Left ventricle myocardium inferior (tissue), 1 donor: Measurements from ENCODE around the gene PRDM16. TPM values are rescaled to one million over a fixed set of nuclear protein-coding genes. Genes with fewer than 3 reads are reported as not detected.

Experiments used
- DNase-seq: peaks from one replicate; pipeline ENCODE4 v3.0.0-alpha.2; 2020
- H3K27ac ChIP-seq: fragments of 200-600 bp; replicated peaks from 2 replicates; pipeline ENCODE4 v1.8.0; 2021
- H3K27me3 ChIP-seq: fragments of 200-600 bp; 2 replicates; pipeline ENCODE4 v1.8.0; 2021; ENCODE audit warnings: low read depth
- H3K36me3 ChIP-seq: fragments of 200-600 bp; 2 replicates; pipeline ENCODE4 v1.8.0; 2021
- H3K4me1 ChIP-seq: fragments of 200-600 bp; 2 replicates; pipeline ENCODE4 v1.8.0; 2021
- H3K4me3 ChIP-seq: fragments of 200-600 bp; 2 replicates; pipeline ENCODE4 v1.8.0; 2021; ENCODE audit warnings: mild to moderate bottlenecking, moderate library complexity
- H3K9me3 ChIP-seq: fragments of 200-600 bp; replicated peaks from 2 replicates; pipeline ENCODE4 v1.8.0; 2021
- intact Hi-C: fragments of 100-400 bp; cut with micrococcal nuclease; formaldehyde crosslinking; loops from one replicate; pipeline ENCODE4 v1.11.0; 2022
- total RNA-seq: library from RNA; stranded (reverse); fragmentation: NEBNext Ultra II Directional; extraction: Animal tissue kit (Norgen Biotek cat#: 25700); gene quantifications from one replicate; pipeline ENCODE4 v1.2.1, GENCODE V29; 2021
- TF ChIP-seq, protein P1 (sequence below): fragments of 200-600 bp; IDR thresholded peaks from 2 replicates; pipeline ENCODE4 v1.8.0; 2021; ENCODE audit warnings: antibody characterized with exemption, mild to moderate bottlenecking, borderline replicate concordance
- donor health status: DM: no; HTN: yes; CAD: no; lungs with severe emphysema.

The PRDM16 gene
- total RNA-seq, 1 donor from 2014 or later, result 16.6 TPM

DNA sequence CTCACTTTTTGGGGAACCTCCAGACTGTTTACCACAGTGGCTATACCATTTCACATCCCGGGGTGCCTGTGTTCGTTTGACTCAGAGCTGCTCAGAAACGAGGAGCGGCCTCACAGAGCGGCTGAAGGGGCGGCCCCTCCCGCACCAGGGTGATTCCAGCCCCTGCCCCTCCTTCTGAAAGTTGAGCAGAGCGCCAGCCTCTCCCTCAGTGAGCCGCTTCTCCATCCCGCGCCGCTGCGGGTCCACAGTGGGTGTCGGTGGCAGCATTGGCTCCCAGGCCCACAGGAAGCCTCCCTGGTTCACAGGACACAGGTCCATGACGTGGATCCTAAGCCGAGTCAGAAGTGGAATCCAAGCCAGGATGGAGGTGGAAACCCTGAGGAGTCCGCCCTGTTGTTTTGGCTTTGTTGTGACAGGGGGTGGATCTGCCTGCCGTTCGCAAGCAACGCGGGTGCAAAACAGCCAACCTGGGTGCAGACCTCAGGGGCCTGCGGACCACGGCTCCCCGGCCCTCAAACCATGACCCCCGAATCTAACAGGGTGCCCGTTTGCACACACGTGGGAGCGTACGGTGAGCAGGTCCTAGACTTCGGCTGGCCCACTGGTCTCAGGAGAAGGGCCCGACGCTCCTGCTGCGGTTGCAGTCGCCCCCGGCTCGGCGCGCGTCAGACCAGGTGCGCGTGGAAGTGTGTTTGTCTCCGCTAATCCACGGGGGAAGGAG, 198.7 kb downstream of the PRDM16 start:
- H3K36me3 ChIP-seq, result no peaks in the 10 kb centered on the region
- DNase-seq, result no peak
- H3K27me3 ChIP-seq, result peaks cover 25% of the 10 kb centered on the region
- TF ChIP-seq, protein P1, sequence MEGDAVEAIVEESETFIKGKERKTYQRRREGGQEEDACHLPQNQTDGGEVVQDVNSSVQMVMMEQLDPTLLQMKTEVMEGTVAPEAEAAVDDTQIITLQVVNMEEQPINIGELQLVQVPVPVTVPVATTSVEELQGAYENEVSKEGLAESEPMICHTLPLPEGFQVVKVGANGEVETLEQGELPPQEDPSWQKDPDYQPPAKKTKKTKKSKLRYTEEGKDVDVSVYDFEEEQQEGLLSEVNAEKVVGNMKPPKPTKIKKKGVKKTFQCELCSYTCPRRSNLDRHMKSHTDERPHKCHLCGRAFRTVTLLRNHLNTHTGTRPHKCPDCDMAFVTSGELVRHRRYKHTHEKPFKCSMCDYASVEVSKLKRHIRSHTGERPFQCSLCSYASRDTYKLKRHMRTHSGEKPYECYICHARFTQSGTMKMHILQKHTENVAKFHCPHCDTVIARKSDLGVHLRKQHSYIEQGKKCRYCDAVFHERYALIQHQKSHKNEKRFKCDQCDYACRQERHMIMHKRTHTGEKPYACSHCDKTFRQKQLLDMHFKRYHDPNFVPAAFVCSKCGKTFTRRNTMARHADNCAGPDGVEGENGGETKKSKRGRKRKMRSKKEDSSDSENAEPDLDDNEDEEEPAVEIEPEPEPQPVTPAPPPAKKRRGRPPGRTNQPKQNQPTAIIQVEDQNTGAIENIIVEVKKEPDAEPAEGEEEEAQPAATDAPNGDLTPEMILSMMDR, result no peak
- H3K4me1 ChIP-seq, result peaks cover 13% of the 10 kb centered on the region
- H3K4me3 ChIP-seq, result no peak overlapping the region
- no peak overlapping the region for H3K27ac ChIP-seq
- no peaks in the 10 kb centered on the region for H3K9me3 ChIP-seq
- intact Hi-C loops, result no loop called here

DNA sequence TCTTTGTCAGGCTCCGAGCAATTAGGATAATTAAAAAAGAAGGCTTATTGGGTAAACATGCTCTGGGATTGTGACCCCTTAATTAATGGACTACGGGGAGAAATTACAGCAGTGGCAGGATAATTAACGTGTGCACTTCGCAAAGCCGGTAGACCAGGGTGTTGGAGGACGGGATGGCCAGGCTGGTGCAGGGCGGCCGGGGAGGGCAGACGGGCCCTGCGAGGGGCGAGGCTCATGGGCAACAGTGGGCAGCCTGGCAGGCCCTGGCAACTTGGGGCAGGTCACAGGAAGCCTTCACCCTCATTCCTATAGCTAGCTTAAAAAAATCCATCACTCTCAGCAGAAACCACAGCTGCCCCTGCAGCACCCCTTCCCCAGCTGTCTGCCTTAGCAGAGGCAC, 199.3 kb downstream of the PRDM16 start:
- H3K27ac ChIP-seq, result no peak overlapping the region
- H3K27me3 ChIP-seq, result peaks cover 19% of the 10 kb centered on the region
- H3K9me3 ChIP-seq, result no peaks in the 10 kb centered on the region
- H3K4me3 ChIP-seq, result no peak overlapping the region
- no peaks in the 10 kb centered on the region for H3K36me3 ChIP-seq
- H3K4me1 ChIP-seq, result peaks cover 13% of the 10 kb centered on the region
- TF ChIP-seq, protein P1, result no peak
- intact Hi-C loops, result no loop called here
- DNase-seq, result no peak

DNA sequence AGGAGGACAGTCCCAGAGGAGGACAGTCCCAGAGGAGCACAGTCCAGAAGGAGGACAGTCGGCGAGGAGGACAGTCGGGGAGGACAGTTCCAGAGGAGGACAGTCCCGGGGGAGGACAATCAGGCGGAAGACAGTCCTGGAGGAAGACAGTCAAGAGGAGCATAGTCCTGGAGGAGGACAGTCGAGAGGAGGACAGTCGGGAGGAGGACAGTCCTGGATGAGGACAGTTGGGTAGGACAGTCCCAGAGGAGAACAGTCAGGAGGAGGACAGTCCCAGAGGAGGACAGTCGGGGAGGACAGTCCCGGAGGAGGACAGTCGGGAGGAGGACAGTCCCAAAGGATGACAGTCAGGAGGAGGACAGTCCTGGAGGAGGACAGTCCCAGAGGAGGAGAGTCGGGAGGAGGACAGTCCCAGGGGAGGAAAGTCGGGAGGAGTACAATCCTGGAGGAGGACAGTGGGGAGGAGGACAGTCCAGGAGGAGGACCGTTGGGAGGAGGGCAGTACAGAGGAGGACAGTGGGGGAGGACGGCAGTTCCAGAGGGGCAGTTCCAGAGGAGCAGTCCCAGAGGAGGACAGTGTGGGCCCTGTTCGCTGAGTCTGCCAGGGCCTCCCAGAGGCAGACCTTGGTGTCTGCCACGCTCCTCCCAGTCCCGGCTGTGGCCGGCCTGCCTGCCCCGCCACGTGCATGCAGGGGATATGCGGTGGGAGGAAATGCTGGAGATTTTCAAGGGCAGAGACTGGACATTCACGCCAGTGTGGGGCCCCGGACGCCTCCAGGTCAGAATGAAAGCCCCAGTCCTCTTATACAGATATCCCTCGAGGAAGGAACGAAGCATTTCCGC, 201.6 kb downstream of the PRDM16 start:
- intact Hi-C loops, result no loop called here
- peaks cover 22% of the 10 kb centered on the region for H3K4me1 ChIP-seq
- H3K4me3 ChIP-seq, result no peak overlapping the region
- no peaks in the 10 kb centered on the region for H3K9me3 ChIP-seq
- TF ChIP-seq, protein P1, result no peak
- DNase-seq, result no peak
- H3K27ac ChIP-seq, result no peak overlapping the region
- no peaks in the 10 kb centered on the region for H3K36me3 ChIP-seq
- H3K27me3 ChIP-seq, result no peaks in the 10 kb centered on the region

DNA sequence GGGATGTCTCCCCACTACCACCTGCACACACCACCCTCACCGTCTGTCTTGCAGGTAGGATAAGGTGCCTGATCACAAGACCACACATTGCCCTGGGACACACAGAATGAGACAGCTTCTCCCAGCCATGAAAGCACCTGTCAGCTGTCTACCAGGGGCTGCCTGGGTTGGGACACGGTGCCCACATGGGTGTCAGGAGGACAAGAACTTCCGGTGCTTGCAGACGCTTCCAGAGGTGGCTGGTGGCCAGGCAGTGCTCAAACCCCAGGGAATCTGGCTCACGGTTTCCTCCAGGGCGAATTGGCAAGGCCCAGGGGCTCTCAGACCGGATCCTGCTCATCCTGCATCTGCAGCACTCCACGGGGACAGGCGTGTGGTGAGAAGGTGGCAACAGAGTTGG, 202.9 kb downstream of the PRDM16 start:
- intact Hi-C loops, result no loop called here
- H3K27ac ChIP-seq, result no peak overlapping the region
- H3K4me3 ChIP-seq, result no peak overlapping the region
- TF ChIP-seq, protein P1, result no peak
- DNase-seq, result peak; percentile 32
- H3K27me3 ChIP-seq, result no peaks in the 10 kb centered on the region
- peaks cover 35% of the 10 kb centered on the region for H3K4me1 ChIP-seq
- no peaks in the 10 kb centered on the region for H3K36me3 ChIP-seq
- no peaks in the 10 kb centered on the region for H3K9me3 ChIP-seq

DNA sequence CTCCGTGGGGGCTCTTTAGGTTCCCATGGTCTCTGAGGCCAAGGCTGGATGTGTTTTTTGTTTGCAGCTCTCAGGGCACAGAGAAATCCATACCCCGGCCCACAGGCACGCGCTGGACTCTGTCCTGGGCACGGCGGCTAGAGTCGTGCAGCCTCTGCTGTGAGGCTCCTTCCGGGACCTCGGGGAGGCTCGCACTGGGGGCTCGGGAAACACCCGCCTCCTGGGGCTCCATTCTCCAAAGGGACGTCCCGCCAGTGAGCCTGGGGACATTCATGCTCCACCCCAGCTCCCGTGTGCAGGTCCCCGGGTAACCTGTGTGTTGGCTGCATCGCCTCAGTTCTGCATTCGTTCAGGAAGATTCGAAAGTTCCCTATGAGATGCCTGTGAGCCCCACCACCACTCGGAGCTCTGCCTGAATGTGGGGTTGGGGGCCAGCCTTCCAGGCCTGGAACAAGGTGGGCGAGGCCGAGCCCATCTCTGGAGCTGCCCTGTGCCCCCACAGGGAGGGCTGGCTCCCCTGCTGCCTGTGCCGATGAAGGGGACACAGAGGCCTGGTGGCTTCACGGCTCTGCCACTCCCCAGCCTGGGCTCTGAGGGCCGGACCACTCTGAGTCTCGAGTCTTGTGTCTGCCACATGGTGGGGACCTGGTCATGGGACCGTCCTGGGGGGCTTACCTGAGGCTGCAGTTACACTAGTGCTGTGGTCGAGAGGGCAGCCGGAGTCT, 203.5 kb downstream of the PRDM16 start:
- peaks cover 39% of the 10 kb centered on the region for H3K4me1 ChIP-seq
- no peak for DNase-seq
- no peaks in the 10 kb centered on the region for H3K27me3 ChIP-seq
- TF ChIP-seq, protein P1, result no peak
- H3K9me3 ChIP-seq, result no peaks in the 10 kb centered on the region
- intact Hi-C loops, result no loop called here
- H3K36me3 ChIP-seq, result no peaks in the 10 kb centered on the region
- no peak overlapping the region for H3K27ac ChIP-seq
- no peak overlapping the region for H3K4me3 ChIP-seq
